HG02642 (cell line): Measurements from ENCODE around the gene KRTAP10-5.

Experiments
- ATAC-seq: cut with Tn5 transposase; IDR thresholded peaks from one replicate; pipeline ENCODE4 v1.9.1; 2021; ENCODE audit warnings: mild to moderate bottlenecking; ENCODE audit not compliant: unreplicated experiment, poor library complexity

Gene KRTAP10-5

GRCh38 chr21:44532712-44533111, 47.7 kb downstream of the KRTAP10-5 start:
- no peak for ATAC-seq

- no peak for ATAC-seq
Measured at GRCh38 chr21:44531606-44532564, 48.5 kb downstream of the KRTAP10-5 start.

GRCh38 chr21:44530903-44531605, 49.4 kb downstream of the KRTAP10-5 start:
- ATAC-seq, result no peak

- ATAC-seq, result no peak
Measured at GRCh38 chr21:44530221-44530902, 50.0 kb downstream of the KRTAP10-5 start.

DNA sequence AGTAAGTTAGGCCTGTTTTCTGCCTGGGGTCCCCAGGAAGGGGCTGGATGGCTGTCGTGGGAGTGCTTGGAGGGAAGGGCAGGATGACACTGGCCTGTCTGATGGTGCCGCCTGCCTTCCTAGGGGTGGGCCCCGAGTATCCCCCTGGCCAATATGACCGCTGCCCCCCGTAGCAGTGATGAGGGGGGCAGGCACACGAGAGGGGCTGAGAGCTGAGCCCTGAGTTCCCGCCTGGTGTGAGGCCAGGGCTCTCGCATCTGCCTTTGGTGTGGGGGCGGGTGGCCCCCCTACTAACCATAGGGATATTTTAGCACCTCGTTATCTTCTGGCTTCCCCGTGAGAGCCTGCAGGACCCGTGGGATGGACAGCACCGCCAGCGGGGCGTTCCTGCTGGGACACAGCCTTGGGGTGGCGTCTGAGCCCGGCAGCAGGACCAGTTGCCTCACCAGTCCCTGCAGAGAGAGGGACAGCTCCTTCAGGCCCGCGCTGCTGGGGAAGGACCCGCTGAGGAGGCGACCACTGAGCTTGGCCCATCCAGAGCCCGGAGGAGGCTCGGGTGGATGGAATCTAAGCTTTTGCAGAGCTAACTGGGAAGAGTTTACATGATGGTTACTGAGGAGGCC, 50.8 kb downstream of the KRTAP10-5 start:
- no peak for ATAC-seq
